Urinary bladder (tissue), 4 donors: ENCODE measurements around the gene DACH1. TPM values are rescaled to one million over a fixed set of nuclear protein-coding genes. Genes with fewer than 3 reads are reported as not detected.

ENCODE experiments used
- DNase-seq: peaks from one replicate; pipeline ENCODE4 v3.0.0-alpha.2; 2015; ENCODE audit errors: extremely low spot score
- H3K27ac ChIP-seq: one replicate; pipeline ENCODE4 v1.5.1; 2013; ENCODE audit warnings: low read depth, mild to moderate bottlenecking, moderate library complexity
- H3K36me3 ChIP-seq: one replicate; pipeline ENCODE4 v1.6.1; 2013; ENCODE audit warnings: mild to moderate bottlenecking, moderate library complexity; ENCODE audit not compliant: insufficient read depth
- H3K4me1 ChIP-seq: one replicate; pipeline ENCODE4 v1.6.1; 2013; ENCODE audit warnings: mild to moderate bottlenecking, moderate library complexity; ENCODE audit not compliant: insufficient read depth
- H3K4me3 ChIP-seq: one replicate; pipeline ENCODE4 v1.5.1; 2013; ENCODE audit warnings: low read depth, low read length
- WGBS: extraction: QIAGEN DNeasy Blood & Tissue Kit; methylation state at CpG from one replicate; pipeline ENCODE4 v1.1.7; 2013; 5-methylcytosine and 5-hydroxymethylcytosine counted together
- polyA plus RNA-seq: library from polyadenylated mRNA; stranded (reverse); fragments of 200-250 nt; gene quantifications from one replicate; pipeline ENCODE4 v1.2.3, GENCODE V29; 2013
- total RNA-seq: library from RNA; depleted of rRNA; stranded (reverse); fragments of >200 nt; gene quantifications from one replicate; pipeline ENCODE4 v1.2.3, GENCODE V29; 2014
- donor health status: healthy with polysubstance abuse.
- donor health status: healthy.

The DACH1 gene
- total and polyA plus RNA-seq, 2 donors, result 2.8 to 26.4 TPM

GRCh38 chr13:71491010-71491409 is 376.0 kb downstream of the DACH1 start:
- no peaks in the 10 kb centered on the region for H3K4me1 ChIP-seq
- 86% methylated on average over 1 of the region's 1 CpG for WGBS
- H3K27ac ChIP-seq, result no peak overlapping the region
- DNase-seq, result no peak
- no peak overlapping the region for H3K4me3 ChIP-seq
- peaks cover 3% of the 10 kb centered on the region for H3K36me3 ChIP-seq

GRCh38 chr13:71489041-71489440 is 378.0 kb downstream of the DACH1 start:
- H3K27ac ChIP-seq, result no peak overlapping the region
- H3K4me3 ChIP-seq, result no peak overlapping the region
- 92% methylated on average over 3 of the region's 3 CpGs for WGBS
- no peaks in the 10 kb centered on the region for H3K4me1 ChIP-seq
- peaks cover 3% of the 10 kb centered on the region for H3K36me3 ChIP-seq
- no peak for DNase-seq

- peaks cover 3% of the 10 kb centered on the region for H3K36me3 ChIP-seq
- H3K4me3 ChIP-seq, result no peak overlapping the region
- no peak overlapping the region for H3K27ac ChIP-seq
- no peak for DNase-seq
- 30% methylated on average over 1 of the region's 1 CpG for WGBS
- H3K4me1 ChIP-seq, result no peaks in the 10 kb centered on the region
Observed at GRCh38 chr13:71488201-71488600, 378.8 kb downstream of the DACH1 start.

GRCh38 chr13:71485913-71486312 is 381.1 kb downstream of the DACH1 start:
- WGBS, result 79% methylated on average over 1 of the region's 1 CpG
- H3K4me3 ChIP-seq, result no peak overlapping the region
- H3K36me3 ChIP-seq, result peaks cover 3% of the 10 kb centered on the region
- no peak overlapping the region for H3K27ac ChIP-seq
- DNase-seq, result no peak
- no peaks in the 10 kb centered on the region for H3K4me1 ChIP-seq

DNA sequence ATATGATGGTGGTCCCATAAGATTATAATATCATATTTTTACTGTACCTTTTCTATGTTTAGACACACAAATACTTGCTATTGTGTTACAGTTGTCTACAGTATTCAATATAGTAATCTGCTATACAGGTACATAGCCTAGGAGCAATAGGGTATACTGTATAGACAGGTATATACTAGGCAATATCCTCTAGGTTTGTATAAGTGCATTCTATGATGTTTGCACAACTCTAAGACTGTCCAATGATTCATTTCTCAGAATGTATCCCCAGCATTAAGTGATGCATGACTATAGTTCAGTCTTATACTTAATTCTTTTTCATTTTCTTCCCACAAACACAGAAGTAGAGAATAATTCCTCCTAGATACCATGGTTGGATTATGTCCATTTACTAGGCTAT is 383.3 kb downstream of the DACH1 start:
- no peak overlapping the region for H3K4me3 ChIP-seq
- no peaks in the 10 kb centered on the region for H3K36me3 ChIP-seq
- DNase-seq, result no peak
- H3K27ac ChIP-seq, result no peak overlapping the region
- no peaks in the 10 kb centered on the region for H3K4me1 ChIP-seq

DNA sequence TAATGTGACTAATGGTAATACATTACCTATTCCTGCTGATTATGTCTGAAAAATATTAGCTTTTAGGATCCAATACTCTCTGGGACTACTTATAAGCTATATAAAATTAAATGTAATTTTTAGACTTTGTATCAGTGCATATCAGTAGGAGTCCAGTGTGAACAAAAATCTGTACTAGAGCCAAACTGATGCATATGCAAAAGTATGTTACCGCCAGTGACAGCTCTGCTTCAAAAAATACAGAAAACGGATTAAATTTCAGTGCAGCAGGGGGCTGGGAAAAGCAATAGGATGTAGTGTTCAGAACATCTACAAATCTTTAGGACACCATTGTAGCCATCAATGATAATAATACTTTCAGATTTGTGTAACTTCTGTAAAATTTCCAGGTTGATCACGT is 385.5 kb downstream of the DACH1 start:
- 91% methylated on average over 3 of the region's 3 CpGs for WGBS
- Histone ChIP-seq H3K4me1 (no peaks in the 10 kb centered on the region), H3K36me3 (no peaks in the 10 kb centered on the region), H3K27ac (no peak overlapping the region), H3K4me3 (no peak overlapping the region)
- DNase-seq, result no peak

- H3K4me3 ChIP-seq, result no peak overlapping the region
- no peak for DNase-seq
- no peak overlapping the region for H3K27ac ChIP-seq
- H3K4me1 ChIP-seq, result no peaks in the 10 kb centered on the region
- H3K36me3 ChIP-seq, result no peaks in the 10 kb centered on the region
- 80% methylated on average over 1 of the region's 1 CpG for WGBS
Observed at GRCh38 chr13:71481046-71481445, 386.0 kb downstream of the DACH1 start.

- Histone ChIP-seq H3K36me3 (no peaks in the 10 kb centered on the region), H3K4me1 (no peaks in the 10 kb centered on the region), H3K4me3 (no peak overlapping the region), H3K27ac (no peak overlapping the region)
- no peak for DNase-seq
- WGBS, result 78% methylated on average over 6 of the region's 6 CpGs
Observed at GRCh38 chr13:71477735-71478134, 389.3 kb downstream of the DACH1 start.

GRCh38 chr13:71474936-71475335 is 392.1 kb downstream of the DACH1 start:
- Histone ChIP-seq H3K36me3 (no peaks in the 10 kb centered on the region), H3K4me3 (no peak overlapping the region), H3K27ac (no peak overlapping the region), H3K4me1 (no peaks in the 10 kb centered on the region)
- DNase-seq, result no peak
- 68% methylated on average over 3 of the region's 3 CpGs for WGBS

GRCh38 chr13:71469626-71470025 is 397.4 kb downstream of the DACH1 start:
- Histone ChIP-seq H3K4me3 (no peak overlapping the region), H3K36me3 (no peaks in the 10 kb centered on the region), H3K27ac (no peak overlapping the region), H3K4me1 (no peaks in the 10 kb centered on the region)
- 30% methylated on average over 1 of the region's 1 CpG for WGBS
- no peak for DNase-seq

DNA sequence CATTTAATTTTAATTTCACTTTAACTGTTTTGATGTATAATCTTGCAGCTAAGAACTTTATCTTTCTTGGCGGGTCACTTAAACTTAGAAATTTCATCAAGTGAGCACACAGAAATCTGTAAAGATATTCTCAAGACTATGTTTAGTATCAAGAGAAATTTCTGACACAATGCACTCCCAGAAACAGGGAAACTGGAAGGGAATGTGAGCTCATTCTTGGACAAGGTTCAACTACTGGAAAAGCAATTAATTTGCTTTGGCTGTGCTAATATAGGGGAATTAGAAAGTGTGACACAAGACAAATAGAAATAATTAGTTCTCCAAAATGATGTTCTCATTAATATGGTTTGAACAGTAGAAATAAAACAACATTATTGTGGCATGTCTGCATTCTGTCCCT is 402.3 kb downstream of the DACH1 start:
- Histone ChIP-seq H3K4me1 (no peaks in the 10 kb centered on the region), H3K4me3 (no peak overlapping the region), H3K27ac (no peak overlapping the region), H3K36me3 (no peaks in the 10 kb centered on the region)
- no peak for DNase-seq
- WGBS, result 44% methylated on average over 1 of the region's 1 CpG

DNA sequence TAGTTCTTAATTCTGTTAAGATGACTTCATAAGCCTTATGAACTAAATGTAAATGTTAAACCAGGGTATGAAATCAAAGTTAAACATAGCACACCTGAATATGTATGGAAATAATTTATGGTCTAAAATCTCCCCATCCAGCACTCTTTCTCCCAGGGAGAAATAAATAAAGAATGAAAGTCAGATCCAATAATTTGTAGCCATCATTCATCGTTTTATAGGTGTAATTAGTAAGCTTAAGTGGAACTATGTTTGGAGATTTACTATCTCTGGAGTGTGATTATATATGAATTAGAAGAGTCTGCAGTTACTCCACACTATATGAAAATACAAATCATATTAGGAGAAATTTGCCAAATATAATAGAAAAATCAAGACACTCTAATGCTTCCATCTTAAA is 405.1 kb downstream of the DACH1 start:
- H3K4me1 ChIP-seq, result no peaks in the 10 kb centered on the region
- H3K4me3 ChIP-seq, result no peak overlapping the region
- no peaks in the 10 kb centered on the region for H3K36me3 ChIP-seq
- no peak overlapping the region for H3K27ac ChIP-seq
- WGBS, result 81% methylated on average over 1 of the region's 1 CpG
- no peak for DNase-seq

- WGBS, result 41% methylated on average over 3 of the region's 3 CpGs
- Histone ChIP-seq H3K4me1 (no peaks in the 10 kb centered on the region), H3K36me3 (no peaks in the 10 kb centered on the region), H3K4me3 (no peak overlapping the region), H3K27ac (no peak overlapping the region)
- no peak for DNase-seq
Observed at GRCh38 chr13:71460211-71460610, 406.8 kb downstream of the DACH1 start.

GRCh38 chr13:71459708-71460107 is 407.3 kb downstream of the DACH1 start:
- Histone ChIP-seq H3K36me3 (no peaks in the 10 kb centered on the region), H3K4me3 (no peak overlapping the region), H3K4me1 (no peaks in the 10 kb centered on the region), H3K27ac (no peak overlapping the region)
- no peak for DNase-seq

DNA sequence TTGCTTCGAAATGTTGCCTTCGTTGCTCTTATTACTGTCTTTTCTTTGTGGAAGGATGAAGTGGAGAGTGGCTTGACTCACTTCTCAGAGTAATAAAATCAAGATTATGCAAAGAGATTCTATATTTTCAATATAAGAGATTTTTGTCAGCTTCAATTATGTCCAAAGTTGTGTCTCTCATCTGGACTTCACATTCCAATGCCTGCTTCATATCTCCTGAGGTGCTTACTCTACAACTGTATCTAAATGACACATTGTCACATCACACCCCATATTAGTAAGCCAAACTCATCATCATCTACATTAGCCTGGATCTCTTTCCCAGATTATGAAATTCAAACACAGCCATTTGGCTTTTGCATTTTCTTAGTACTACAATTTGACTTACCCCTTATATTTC is 409.4 kb downstream of the DACH1 start:
- no peak for DNase-seq
- WGBS, result 64% methylated on average over 2 of the region's 2 CpGs
- no peaks in the 10 kb centered on the region for H3K36me3 ChIP-seq
- H3K4me3 ChIP-seq, result no peak overlapping the region
- H3K4me1 ChIP-seq, result no peaks in the 10 kb centered on the region
- no peak overlapping the region for H3K27ac ChIP-seq
